Body of pancreas (tissue), 4 donors: ENCODE measurements around the gene ARHGEF28. TPM values are rescaled to one million over a fixed set of nuclear protein-coding genes. Genes with fewer than 3 reads are reported as not detected.

Source experiments
- ATAC-seq: fragments of 150-250 bp; one replicate; pipeline ENCODE4 v1.9.1; 2016
- DNase-seq, 4 donors: peaks; one replicate each; pipeline ENCODE4 v3.0.0-alpha.2; 2019
- H3K27ac ChIP-seq, 4 donors: fragments of 200-600 bp; sonication (generic); 1 replicate in 3 of 4; 2 replicates in 1 of 4; pipeline versions ENCODE4 v1.5.1 to v1.6.1; 2016 to 2019; ENCODE audit warnings: mild to moderate bottlenecking in 1 of 4, mixed read lengths in 1 of 4, moderate library complexity in 1 of 4
- H3K27me3 ChIP-seq, 2 donors: fragments of 200-600 bp; sonication (generic); one replicate each; pipeline ENCODE4 v1.6.0; 2016; ENCODE audit warnings: mild to moderate bottlenecking in 1 of 2
- H3K36me3 ChIP-seq, 2 donors: fragments of 200-600 bp; sonication (generic); replicated peaks in 1 of 2; 2 replicates each; pipeline ENCODE4 v1.5.1; 2016; ENCODE audit warnings: low read depth in 2 of 2; ENCODE audit not compliant: insufficient read depth in 1 of 2
- H3K4me1 ChIP-seq: fragments of 200-600 bp; sonication (generic); one replicate; pipeline ENCODE4 v1.6.0; 2016
- H3K4me3 ChIP-seq, 2 donors: fragments of 200-600 bp; sonication (generic); 1 replicate in 1 of 2; 2 replicates in 1 of 2; pipeline ENCODE4 v1.5.1; 2016 to 2019
- H3K9me3 ChIP-seq, 3 donors: fragments of 200-600 bp; sonication (generic); 1 replicate in 2 of 3; 2 replicates in 1 of 3; pipeline ENCODE4 v1.5.1; 2016
- CTCF ChIP-seq, 7 experiments: fragments of 450-650 bp in 4 of 7; fragments of 200-600 bp in 3 of 7; sonication (generic) in 3 of 7; IDR thresholded peaks; one replicate each; pipeline ENCODE4 v1.5.1; 2016 to 2019; ENCODE audit warnings: antibody characterized with exemption in 7 of 7
- POLR2A ChIP-seq, 3 donors: fragments of 450-650 bp; IDR thresholded peaks; one replicate each; pipeline ENCODE4 v1.6.1; 2016; ENCODE audit warnings: antibody characterized with exemption in 3 of 3, mild to moderate bottlenecking in 2 of 3
- whole genome bisulfite sequencing, 2 donors: methylation state at CpG; one replicate each; pipeline ENCODE4 v1.1.5; 2017; 5-methylcytosine and 5-hydroxymethylcytosine counted together
- intact Hi-C: fragments of 100-400 bp; cut with DNase I; formaldehyde crosslinking; loops from one replicate; pipeline ENCODE4 v1.15.1; 2023
- total RNA-seq, 2 donors: library from RNA; depleted of rRNA; stranded (reverse); fragments of >200 nt; gene quantifications; one replicate each; pipeline ENCODE4 v1.1.0, GENCODE V29; 2016

ARHGEF28 gene
- total RNA-seq, 2 donors from 2014 or later: 63.0 to 67.2 TPM

- Histone ChIP-seq H3K9me3 (no peaks in the 10 kb centered on the region), H3K27me3 (no peaks in the 10 kb centered on the region), H3K4me3 (no peak overlapping the region), H3K27ac (no peak overlapping the region), H3K36me3 (no peaks in the 10 kb centered on the region), H3K4me1 (peaks cover 17% of the 10 kb centered on the region)
- intact Hi-C loops: loop anchor here (5.0 kb wide), 1 partner anchor 198 kb away; no protein-coding TSS in a partner anchor
- TF ChIP-seq POLR2A (IDR thresholded peaks at IDR 0.05): no peak
- TF ChIP-seq CTCF (IDR thresholded peaks at IDR 0.05): no peak
- no peak for DNase-seq
- no peak for ATAC-seq
- 57 to 63% methylated on average over 2 of the region's 2 CpGs for WGBS, 2 donors
Observed at GRCh38 chr5:73789851-73790281, 163.9 kb downstream of the ARHGEF28 start.

GRCh38 chr5:73791389-73791788 is 165.4 kb downstream of the ARHGEF28 start:
- DNase-seq (no peak), ATAC-seq (no peak)
- Histone ChIP-seq H3K4me3 (no peak overlapping the region), H3K36me3 (no peaks in the 10 kb centered on the region), H3K27ac (no peak overlapping the region), H3K4me1 (peaks cover 9% of the 10 kb centered on the region), H3K9me3 (no peaks in the 10 kb centered on the region), H3K27me3 (no peaks in the 10 kb centered on the region)
- intact Hi-C loops: loop anchor here (5.0 kb wide), 1 partner anchor 199 kb away; no protein-coding TSS in a partner anchor
- TF ChIP-seq CTCF (IDR thresholded peaks at IDR 0.05): no peak
- TF ChIP-seq POLR2A (IDR thresholded peaks at IDR 0.05): no peak
- WGBS, 2 donors: 79 to 86% methylated on average over 4 of the region's 4 CpGs

GRCh38 chr5:73792687-73793320 is 166.8 kb downstream of the ARHGEF28 start:
- no peaks in the 10 kb centered on the region for H3K27me3 ChIP-seq
- peaks cover 5% of the 10 kb centered on the region for H3K4me1 ChIP-seq
- no peaks in the 10 kb centered on the region for H3K9me3 ChIP-seq
- DNase-seq: peak; percentile 73 to 84 (median 80)
- ATAC-seq: peak; percentile 89
- TF ChIP-seq CTCF (IDR thresholded peaks at IDR 0.05) (peak; percentile 91 to 97 (median 96)), POLR2A (IDR thresholded peaks at IDR 0.05) (no peak)
- intact Hi-C loops: loop anchor here (5.0 kb wide), 1 partner anchor 201 kb away; no protein-coding TSS in a partner anchor
- WGBS, 2 donors: 0 to 4% methylated on average over 2 of the region's 2 CpGs
- no peaks in the 10 kb centered on the region for H3K36me3 ChIP-seq
- H3K27ac ChIP-seq: no peak overlapping the region
- H3K4me3 ChIP-seq: no peak overlapping the region

- Histone ChIP-seq H3K27ac (no peak overlapping the region), H3K9me3 (no peaks in the 10 kb centered on the region), H3K4me1 (peaks cover 5% of the 10 kb centered on the region), H3K27me3 (no peaks in the 10 kb centered on the region), H3K36me3 (no peaks in the 10 kb centered on the region), H3K4me3 (no peak overlapping the region)
- no peak for ATAC-seq
- DNase-seq: no peak
- TF ChIP-seq CTCF (IDR thresholded peaks at IDR 0.05): no peak
- no peak for TF ChIP-seq POLR2A (IDR thresholded peaks at IDR 0.05)
- 51% methylated on average over 5 of the region's 5 CpGs for WGBS, 2 donors
- intact Hi-C loops: loop anchor here (5.0 kb wide), 1 partner anchor 202 kb away; no protein-coding TSS in a partner anchor
Observed at GRCh38 chr5:73793911-73794310, 167.9 kb downstream of the ARHGEF28 start.
